ENCODE data around the gene GEMIN7. TPM values are rescaled to one million over a fixed set of nuclear protein-coding genes. Genes with fewer than 3 reads are reported as not detected.
A peak's percentile ranks its signal among the peaks of the same experiment; 100 is the strongest.

GEMIN7 gene
- total and polyA plus RNA-seq, 2 of the 4 experiments (the other 2 are of a cell fraction) = 27.2 to 53.0 TPM

DNA sequence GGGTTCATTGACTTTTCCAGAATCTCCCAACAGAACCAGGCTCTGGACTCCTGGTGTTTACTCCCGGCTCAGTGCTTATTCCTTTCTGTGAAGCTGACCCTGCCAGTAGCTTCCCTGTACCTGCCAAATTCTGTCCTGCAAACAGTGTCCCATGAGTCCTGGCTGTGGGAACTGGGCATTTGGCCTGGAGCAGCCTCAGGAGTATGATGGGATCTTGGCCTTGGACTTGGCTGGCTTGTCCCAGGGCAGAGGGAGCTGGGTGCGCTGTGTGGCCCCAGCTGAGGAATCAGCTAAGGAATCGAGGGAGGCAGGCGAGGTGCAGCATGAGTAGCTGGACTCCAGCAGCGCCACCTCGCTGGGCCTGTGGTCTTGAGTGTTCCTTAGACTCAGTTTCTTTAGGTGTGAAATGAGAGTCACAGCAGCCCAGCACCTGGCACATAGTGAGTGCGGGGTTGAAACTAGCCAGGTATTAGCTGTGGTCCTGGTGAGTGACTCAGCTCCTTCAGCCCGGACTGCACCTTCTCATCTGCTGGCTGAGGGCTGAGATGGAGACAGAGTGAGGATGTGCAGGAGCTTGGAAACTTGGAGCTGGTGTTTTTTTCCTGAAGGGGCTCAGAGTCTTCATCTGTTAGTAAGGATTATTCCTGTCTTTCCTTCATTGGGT is 29.9 kb upstream of the GEMIN7 start:
- dilution Hi-C loops (cut with HindIII; ENCODE audit: low sequenced_read_pairs, unreplicated experiment) (no loop called here), intact Hi-C loops (cut with micrococcal nuclease) (no loop called here), in situ Hi-C loops (cut with MboI; ENCODE audit: low sequenced_read_pairs) (no loop called here)
- Histone ChIP-seq H2BK20ac (ENCODE audit: low read depth, low read length) (no peak overlapping the region), H2AFZ (replicated peaks; ENCODE audit: low read length, poor library complexity) (no peak overlapping the region), H3K9me3 (ENCODE audit: control insufficient read depth, insufficient read depth, low read length) (no peaks in the 10 kb centered on the region), H3K18ac (ENCODE audit: low read depth, low read length) (no peak overlapping the region), H4K91ac (ENCODE audit: insufficient read depth, low read depth, low read length) (no peak overlapping the region), H3K36me3 (ENCODE audit: control insufficient read depth, insufficient read depth, low read length) (peaks cover 42% of the 10 kb centered on the region), H3K27me3 (ENCODE audit: control insufficient read depth, insufficient read depth, low read length) (no peaks in the 10 kb centered on the region), H3K27ac (ENCODE audit: insufficient read depth, low read length) (no peak overlapping the region), H2BK120ac (ENCODE audit: low read depth, low read length) (no peak overlapping the region), H3K9ac (ENCODE audit: low read depth, low read length) (no peak overlapping the region), H3K79me1 (ENCODE audit: low read depth in 1 of 2, low read length in 2 of 2) (peaks cover 39 to 70% of the 10 kb centered on the region in 2 experiments), H4K5ac (ENCODE audit: low read depth, low read length) (no peak overlapping the region), H3K56ac (ENCODE audit: extremely low read depth, insufficient read depth, low read length) (no peak overlapping the region), H3K14ac (replicated peaks; ENCODE audit: low read depth, low read length) (no peak overlapping the region), H2AK9ac (replicated peaks; ENCODE audit: low read depth, low read length, poor library complexity) (peak overlapping the region; percentile 66), H3K4me1 (ENCODE audit: control insufficient read depth, insufficient read depth, low read length) (peaks cover 2% of the 10 kb centered on the region; the same call in 1 of the 2 replicates), H4K20me1 (ENCODE audit: insufficient read depth, low read length) (peaks cover 80% of the 10 kb centered on the region), H2BK15ac (ENCODE audit: low read depth, low read length) (no peak overlapping the region), H2AK5ac (ENCODE audit: low read depth, low read length) (no peak overlapping the region), H3K4me3 (ENCODE audit: insufficient read depth, low read depth, low read length) (no peak overlapping the region), H3K4ac (ENCODE audit: low read depth, low read length) (no peak overlapping the region), H3K4me2 (ENCODE audit: low read depth, low read length) (no peak overlapping the region), H3K23ac (ENCODE audit: low read depth, low read length) (no peak overlapping the region), H3K9me1 (ENCODE audit: insufficient read depth, low read length) (peaks cover 14% of the 10 kb centered on the region; the same call in 1 of the 2 replicates), H2BK5ac (ENCODE audit: low read depth, low read length, poor library complexity, severe bottlenecking) (no peak overlapping the region), H4K8ac (ENCODE audit: low read depth in 2 of 2, low read length in 2 of 2) (no peak overlapping the region)
- BruUV-seq (replicated peaks) = no TSS peak
- WGBS, 2 experiments (ENCODE audit: extremely low coverage in 2 of 2, insufficient read length in 1 of 2) = 100% methylated on average over 2 of the region's 8 CpGs; no CpG with 5 or more reads in 1 of the 2 experiments
- DNase-seq = no peak
- TF ChIP-seq SMC3 (IDR thresholded peaks at IDR 0.05; ENCODE audit: low read depth, low read length) (no peak), RAD21 (IDR thresholded peaks at IDR 0.05; ENCODE audit: low read length) (no peak), NFE2L2 (IDR thresholded peaks at IDR 0.05; ENCODE audit: low read depth, low read length) (no peak), CEBPB (IDR thresholded peaks at IDR 0.05; ENCODE audit: low read depth, low read length) (no peak), FOS (IDR thresholded peaks at IDR 0.05; ENCODE audit: low read depth, low read length) (no peak), MAFK (IDR thresholded peaks at IDR 0.05; ENCODE audit: low read depth, low read length) (no peak), POLR2A (IDR thresholded peaks at IDR 0.05; ENCODE audit: low read depth, low read length) (no peak), BHLHE40 (IDR thresholded peaks at IDR 0.05; ENCODE audit: low read depth, low read length) (no peak), MAZ (IDR thresholded peaks at IDR 0.05; ENCODE audit: borderline replicate concordance, low read depth, low read length) (no peak)
- TF ChIP-seq, protein P1, sequence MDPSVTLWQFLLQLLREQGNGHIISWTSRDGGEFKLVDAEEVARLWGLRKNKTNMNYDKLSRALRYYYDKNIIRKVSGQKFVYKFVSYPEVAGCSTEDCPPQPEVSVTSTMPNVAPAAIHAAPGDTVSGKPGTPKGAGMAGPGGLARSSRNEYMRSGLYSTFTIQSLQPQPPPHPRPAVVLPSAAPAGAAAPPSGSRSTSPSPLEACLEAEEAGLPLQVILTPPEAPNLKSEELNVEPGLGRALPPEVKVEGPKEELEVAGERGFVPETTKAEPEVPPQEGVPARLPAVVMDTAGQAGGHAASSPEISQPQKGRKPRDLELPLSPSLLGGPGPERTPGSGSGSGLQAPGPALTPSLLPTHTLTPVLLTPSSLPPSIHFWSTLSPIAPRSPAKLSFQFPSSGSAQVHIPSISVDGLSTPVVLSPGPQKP (IDR thresholded peaks at IDR 0.05; ENCODE audit: borderline replicate concordance, low read depth, low read length) = no peak
- CTCF ChIA-PET = interaction anchor here (0.5 to 1.2 kb wide), 2 partner anchors 10 to 128 kb away, joined by 3 to 4 read pairs; no protein-coding TSS in a partner anchor
- ATAC-seq (ENCODE audit: low read depth) = no peak
- POLR2A ChIA-PET (ENCODE audit: unreplicated experiment) = no interaction called here
